Testis (tissue), 2 donors: Measurements from ENCODE around the gene TNNI2.

Source experiments
- POLR2A ChIP-seq: fragments of 450-650 bp; IDR thresholded peaks from one replicate; pipeline ENCODE4 v1.6.1; 2017; ENCODE audit warnings: antibody characterized with exemption, mild to moderate bottlenecking, moderate library complexity
- TF ChIP-seq, protein P1 (sequence below), 3 experiments: fragments of 450-650 bp in 2 of 3; fragments of 200-600 bp in 1 of 3; sonication (generic) in 1 of 3; IDR thresholded peaks; one replicate each; pipeline ENCODE4 v1.5.1; 2016 to 2019; ENCODE audit warnings: antibody characterized with exemption in 3 of 3, mild to moderate bottlenecking in 2 of 3, moderate library complexity in 1 of 3

GRCh38 chr11:1822648-1823375 is 16.0 kb upstream of the TNNI2 start:
- TF ChIP-seq, protein P1, sequence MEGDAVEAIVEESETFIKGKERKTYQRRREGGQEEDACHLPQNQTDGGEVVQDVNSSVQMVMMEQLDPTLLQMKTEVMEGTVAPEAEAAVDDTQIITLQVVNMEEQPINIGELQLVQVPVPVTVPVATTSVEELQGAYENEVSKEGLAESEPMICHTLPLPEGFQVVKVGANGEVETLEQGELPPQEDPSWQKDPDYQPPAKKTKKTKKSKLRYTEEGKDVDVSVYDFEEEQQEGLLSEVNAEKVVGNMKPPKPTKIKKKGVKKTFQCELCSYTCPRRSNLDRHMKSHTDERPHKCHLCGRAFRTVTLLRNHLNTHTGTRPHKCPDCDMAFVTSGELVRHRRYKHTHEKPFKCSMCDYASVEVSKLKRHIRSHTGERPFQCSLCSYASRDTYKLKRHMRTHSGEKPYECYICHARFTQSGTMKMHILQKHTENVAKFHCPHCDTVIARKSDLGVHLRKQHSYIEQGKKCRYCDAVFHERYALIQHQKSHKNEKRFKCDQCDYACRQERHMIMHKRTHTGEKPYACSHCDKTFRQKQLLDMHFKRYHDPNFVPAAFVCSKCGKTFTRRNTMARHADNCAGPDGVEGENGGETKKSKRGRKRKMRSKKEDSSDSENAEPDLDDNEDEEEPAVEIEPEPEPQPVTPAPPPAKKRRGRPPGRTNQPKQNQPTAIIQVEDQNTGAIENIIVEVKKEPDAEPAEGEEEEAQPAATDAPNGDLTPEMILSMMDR (IDR thresholded peaks at IDR 0.05) = no peak
- no peak for TF ChIP-seq POLR2A
